ENCODE measurements around the gene DSTN. TPM values are rescaled to one million over a fixed set of nuclear protein-coding genes. Genes with fewer than 3 reads are reported as not detected.

DSTN gene
- total RNA-seq, 1 experiment from 2014 or later, result 202 TPM

GRCh38 chr20:17640146-17640874 lies 70.4 kb downstream of the DSTN start:
- peaks cover 22% of the 10 kb centered on the region for H3K79me2 ChIP-seq (ENCODE audit: insufficient read depth, low read length)
- POLR2A ChIA-PET, result no interaction called here
- BruUV-seq (replicated peaks), result no TSS peak
- H2AFZ ChIP-seq (ENCODE audit: low read depth, low read length, poor library complexity, severe bottlenecking), result no peak overlapping the region
- RAD21 ChIA-PET (ENCODE audit: low non-redundant PET in 1 of 2, low total read pairs in 2 of 2, uncharacterized antibody in 2 of 2, unreplicated experiment in 2 of 2), result no interaction called here
- H3K9ac ChIP-seq (ENCODE audit: low read length), result no peak overlapping the region
- ATAC-seq (no peak), DNase-seq (ENCODE audit: low read depth, low spot score) (no peak)
- no peaks in the 10 kb centered on the region for H4K20me1 ChIP-seq (ENCODE audit: insufficient read depth)
- CTCF ChIA-PET, result no interaction called here
- intact Hi-C loops (cut with micrococcal nuclease), result no loop called here
- H3K36me3 ChIP-seq (ENCODE audit: control insufficient read depth in 1 of 2, insufficient read depth in 2 of 2, low read length in 2 of 2), result peaks cover 6 to 14% of the 10 kb centered on the region in 2 experiments; a peak in 2 of 4 replicates
- no peak for TF ChIP-seq SIN3A (IDR thresholded peaks at IDR 0.05; ENCODE audit: low read depth)
- no peak for TF ChIP-seq CEBPB (IDR thresholded peaks at IDR 0.05; ENCODE audit: low read depth)
- TF ChIP-seq TCF7L2 (IDR thresholded peaks at IDR 0.05; ENCODE audit: borderline replicate concordance, extremely low read depth, insufficient read depth, insufficient read length), result no peak
- no peak for TF ChIP-seq MAX (IDR thresholded peaks at IDR 0.05)
- no peak for TF ChIP-seq ZNF274 (IDR thresholded peaks at IDR 0.05; ENCODE audit: low read depth, low read length)
- TF ChIP-seq POLR2A (IDR thresholded peaks at IDR 0.05; ENCODE audit: borderline replicate concordance, extremely low read depth, insufficient read depth, insufficient read length), result no peak
- TF ChIP-seq RAD21 (IDR thresholded peaks at IDR 0.05; ENCODE audit: low read depth), result no peak
- TF ChIP-seq SP1 (IDR thresholded peaks at IDR 0.05; ENCODE audit: low read depth), result no peak
- TF ChIP-seq ZFX (IDR thresholded peaks at IDR 0.05), result no peak
- TF ChIP-seq FOSL1 (IDR thresholded peaks at IDR 0.05; ENCODE audit: low read depth), result no peak
- TF ChIP-seq REST (IDR thresholded peaks at IDR 0.05; ENCODE audit: low read depth), result no peak
- TF ChIP-seq EZH2 (IDR thresholded peaks at IDR 0.05), result no peak
- no peak for TF ChIP-seq POLR2AphosphoS5 (IDR thresholded peaks at IDR 0.05; ENCODE audit: low read depth, low read length)
- no peak for TF ChIP-seq EZH2phosphoT487 (IDR thresholded peaks at IDR 0.05; ENCODE audit: borderline replicate concordance)
- TF ChIP-seq YY1 (IDR thresholded peaks at IDR 0.05; ENCODE audit: extremely low read depth, insufficient replicate concordance, low read depth, low read length), result no peak
- no peak for TF ChIP-seq SRF (IDR thresholded peaks at IDR 0.05; ENCODE audit: low read depth)
- no peak for TF ChIP-seq ELF1 (IDR thresholded peaks at IDR 0.05; ENCODE audit: borderline replicate concordance, low read depth)
- no peak for TF ChIP-seq ZBTB33 (IDR thresholded peaks at IDR 0.05; ENCODE audit: extremely low read depth, insufficient replicate concordance, low read length)
- no peak for TF ChIP-seq CBX3 (IDR thresholded peaks at IDR 0.05; ENCODE audit: low read depth)
- no peak overlapping the region for H3K4me3 ChIP-seq (replicated peaks in 1 of 2; ENCODE audit: low read depth in 1 of 2, low read length in 2 of 2)
- no peak overlapping the region for H3K4me2 ChIP-seq (ENCODE audit: low read length)
- H3K9me2 ChIP-seq (ENCODE audit: insufficient read depth), result no peaks in the 10 kb centered on the region
- no peak overlapping the region for H3K27ac ChIP-seq (ENCODE audit: low read depth, low read length)
- H3K27me3 ChIP-seq (ENCODE audit: insufficient read depth, low read length), result no peaks in the 10 kb centered on the region
- no peaks in the 10 kb centered on the region for H3K4me1 ChIP-seq (ENCODE audit: control insufficient read depth in 1 of 2, insufficient read depth in 2 of 2, low read length in 2 of 2)
- H3K9me3 ChIP-seq (ENCODE audit: control insufficient read depth in 1 of 2, insufficient read depth in 1 of 2, low read depth in 1 of 2, low read length in 2 of 2), result no peaks in the 10 kb centered on the region
